ENCODE measurements around the gene RAB7B. TPM values are rescaled to one million over a fixed set of nuclear protein-coding genes. Genes with fewer than 3 reads are reported as not detected.

RAB7B gene
- total and polyA plus RNA-seq, 2 donors (not counting 1 experiment from before 2014, with no cell fraction given): 9.1 to 15.5 TPM

DNA sequence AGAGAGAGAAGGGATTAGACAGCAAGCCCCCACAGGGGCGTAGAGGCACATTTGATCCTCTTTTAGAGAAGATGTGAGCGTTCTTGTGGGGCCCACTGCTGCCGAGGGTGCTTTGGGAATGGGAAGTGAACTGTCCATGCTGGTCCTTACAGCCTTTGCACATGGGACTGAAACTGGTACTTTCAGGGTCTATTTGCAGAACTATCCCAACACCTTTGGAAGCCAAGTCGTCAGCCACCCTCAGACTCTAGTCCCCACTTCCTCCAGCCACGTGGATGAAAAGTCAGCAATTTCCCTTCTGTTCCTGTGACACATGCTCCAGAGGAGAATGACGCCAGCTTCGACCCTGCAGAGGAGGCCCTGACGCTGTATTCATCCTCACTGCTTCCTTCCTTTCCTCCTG, 2.6 kb upstream of the RAB7B start:
- no peak overlapping the region for H3K4me3 ChIP-seq (replicated peaks in 1 of 4; ENCODE audit: control extremely low read depth in 1 of 4, insufficient read depth in 1 of 4, low read depth in 3 of 4, low read length in 4 of 4)
- no peak overlapping the region for H2AFZ ChIP-seq (ENCODE audit: low read length)
- no peaks in the 10 kb centered on the region for H3K79me2 ChIP-seq (ENCODE audit: control insufficient read depth, insufficient read depth, low read length)
- TF ChIP-seq, protein P1, sequence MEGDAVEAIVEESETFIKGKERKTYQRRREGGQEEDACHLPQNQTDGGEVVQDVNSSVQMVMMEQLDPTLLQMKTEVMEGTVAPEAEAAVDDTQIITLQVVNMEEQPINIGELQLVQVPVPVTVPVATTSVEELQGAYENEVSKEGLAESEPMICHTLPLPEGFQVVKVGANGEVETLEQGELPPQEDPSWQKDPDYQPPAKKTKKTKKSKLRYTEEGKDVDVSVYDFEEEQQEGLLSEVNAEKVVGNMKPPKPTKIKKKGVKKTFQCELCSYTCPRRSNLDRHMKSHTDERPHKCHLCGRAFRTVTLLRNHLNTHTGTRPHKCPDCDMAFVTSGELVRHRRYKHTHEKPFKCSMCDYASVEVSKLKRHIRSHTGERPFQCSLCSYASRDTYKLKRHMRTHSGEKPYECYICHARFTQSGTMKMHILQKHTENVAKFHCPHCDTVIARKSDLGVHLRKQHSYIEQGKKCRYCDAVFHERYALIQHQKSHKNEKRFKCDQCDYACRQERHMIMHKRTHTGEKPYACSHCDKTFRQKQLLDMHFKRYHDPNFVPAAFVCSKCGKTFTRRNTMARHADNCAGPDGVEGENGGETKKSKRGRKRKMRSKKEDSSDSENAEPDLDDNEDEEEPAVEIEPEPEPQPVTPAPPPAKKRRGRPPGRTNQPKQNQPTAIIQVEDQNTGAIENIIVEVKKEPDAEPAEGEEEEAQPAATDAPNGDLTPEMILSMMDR (conservative IDR thresholded peaks at IDR 0.05 in 1 of 2, IDR thresholded peaks at IDR 0.05 in 1 of 2; ENCODE audit: low read depth in 1 of 2, low read length in 2 of 2): no peak
- no peak for TF ChIP-seq EZH2 (IDR thresholded peaks at IDR 0.05; ENCODE audit: low read length, missing control alignments)
- H3K4me1 ChIP-seq (ENCODE audit: control insufficient read depth, extremely low read depth, insufficient read depth, low read length): peaks cover 17% of the 10 kb centered on the region
- H3K9ac ChIP-seq (ENCODE audit: insufficient read depth, low read length): no peak overlapping the region
- no peaks in the 10 kb centered on the region for H4K20me1 ChIP-seq (ENCODE audit: control insufficient read depth, extremely low read depth, insufficient read depth, low read length)
- DNase-seq (ENCODE audit: low read depth in 2 of 2): no peak
- no peak overlapping the region for H3K4me2 ChIP-seq (ENCODE audit: extremely low read depth, insufficient read depth, low read length)
- no peak overlapping the region for H3K27ac ChIP-seq (ENCODE audit: insufficient read depth, low read length)
- H3K9me3 ChIP-seq (ENCODE audit: control insufficient read depth, insufficient read depth, low read depth, low read length): no peaks in the 10 kb centered on the region
- H3K36me3 ChIP-seq (ENCODE audit: control insufficient read depth, insufficient read depth, low read length): no peaks in the 10 kb centered on the region
- H3K27me3 ChIP-seq (ENCODE audit: control insufficient read depth, insufficient read depth, low read length): no peaks in the 10 kb centered on the region

DNA sequence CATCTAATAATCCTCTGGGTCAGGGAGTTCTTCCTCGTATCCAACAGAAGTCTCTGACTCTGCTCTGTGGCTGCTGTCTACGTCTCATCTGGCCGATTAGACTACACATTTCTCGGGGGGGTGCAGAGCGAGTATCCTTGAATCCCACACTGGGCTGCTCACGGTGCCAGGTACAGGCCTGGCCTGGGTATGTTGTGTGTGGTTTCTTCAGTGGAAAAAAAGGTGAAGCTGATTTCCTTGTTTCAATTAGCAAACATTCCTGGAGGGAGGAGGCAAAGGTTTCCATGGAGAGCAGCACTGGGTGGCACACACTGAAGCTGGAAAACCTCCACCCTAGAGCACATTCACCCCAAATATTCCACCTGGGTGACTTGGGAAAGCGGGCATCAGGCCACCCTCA, 2.0 kb upstream of the RAB7B start:
- no peaks in the 10 kb centered on the region for H3K9me3 ChIP-seq (ENCODE audit: control insufficient read depth, insufficient read depth, low read depth, low read length)
- peaks cover 19% of the 10 kb centered on the region for H3K4me1 ChIP-seq (ENCODE audit: control insufficient read depth, extremely low read depth, insufficient read depth, low read length)
- no peaks in the 10 kb centered on the region for H3K36me3 ChIP-seq (ENCODE audit: control insufficient read depth, insufficient read depth, low read length)
- no peaks in the 10 kb centered on the region for H3K79me2 ChIP-seq (ENCODE audit: control insufficient read depth, insufficient read depth, low read length)
- no peaks in the 10 kb centered on the region for H4K20me1 ChIP-seq (ENCODE audit: control insufficient read depth, extremely low read depth, insufficient read depth, low read length)
- no peak overlapping the region for H3K4me2 ChIP-seq (ENCODE audit: extremely low read depth, insufficient read depth, low read length)
- H3K27me3 ChIP-seq (ENCODE audit: control insufficient read depth, insufficient read depth, low read length): no peaks in the 10 kb centered on the region
- DNase-seq (ENCODE audit: low read depth in 2 of 2): no peak
- no peak overlapping the region for H3K4me3 ChIP-seq (replicated peaks in 1 of 4; ENCODE audit: control extremely low read depth in 1 of 4, insufficient read depth in 1 of 4, low read depth in 3 of 4, low read length in 4 of 4)
- no peak overlapping the region for H2AFZ ChIP-seq (ENCODE audit: low read length)
- H3K9ac ChIP-seq (ENCODE audit: insufficient read depth, low read length): no peak overlapping the region
- TF ChIP-seq EZH2 (IDR thresholded peaks at IDR 0.05; ENCODE audit: low read length, missing control alignments): no peak
- TF ChIP-seq, protein P1 (conservative IDR thresholded peaks at IDR 0.05 in 1 of 2, IDR thresholded peaks at IDR 0.05 in 1 of 2; ENCODE audit: low read depth in 1 of 2, low read length in 2 of 2): no peak
- H3K27ac ChIP-seq (ENCODE audit: insufficient read depth, low read length): no peak overlapping the region

DNA sequence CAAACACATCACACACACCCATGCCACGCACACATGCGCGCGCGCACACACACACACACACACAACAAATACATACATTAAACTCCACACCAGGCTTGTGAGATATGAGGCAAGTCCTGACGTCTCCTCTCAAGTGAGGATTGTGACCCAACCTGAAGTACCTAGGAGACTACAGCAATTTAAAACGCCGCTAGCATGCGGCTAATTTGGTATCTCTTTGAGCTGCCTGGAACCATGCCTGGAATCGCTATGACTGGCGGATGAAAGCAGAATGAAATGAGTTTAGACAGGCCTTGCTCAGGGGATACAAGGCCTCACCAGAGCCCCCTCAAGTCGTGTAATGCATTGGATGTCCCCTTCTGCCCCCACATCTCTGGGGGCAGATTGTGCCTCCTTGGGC, 1.6 kb upstream of the RAB7B start:
- H3K4me2 ChIP-seq (ENCODE audit: extremely low read depth, insufficient read depth, low read length): no peak overlapping the region
- DNase-seq (ENCODE audit: low read depth in 2 of 2): peak; percentile 6 to 33
- H3K27ac ChIP-seq (ENCODE audit: insufficient read depth, low read length): no peak overlapping the region
- H3K36me3 ChIP-seq (ENCODE audit: control insufficient read depth, insufficient read depth, low read length): no peaks in the 10 kb centered on the region
- H3K79me2 ChIP-seq (ENCODE audit: control insufficient read depth, insufficient read depth, low read length): no peaks in the 10 kb centered on the region
- no peaks in the 10 kb centered on the region for H3K9me3 ChIP-seq (ENCODE audit: control insufficient read depth, insufficient read depth, low read depth, low read length)
- no peaks in the 10 kb centered on the region for H3K27me3 ChIP-seq (ENCODE audit: control insufficient read depth, insufficient read depth, low read length)
- H3K4me1 ChIP-seq (ENCODE audit: control insufficient read depth, extremely low read depth, insufficient read depth, low read length): peaks cover 19% of the 10 kb centered on the region
- TF ChIP-seq, protein P1 (conservative IDR thresholded peaks at IDR 0.05 in 1 of 2, IDR thresholded peaks at IDR 0.05 in 1 of 2; ENCODE audit: low read depth in 1 of 2, low read length in 2 of 2): no peak
- TF ChIP-seq EZH2 (IDR thresholded peaks at IDR 0.05; ENCODE audit: low read length, missing control alignments): no peak
- H2AFZ ChIP-seq (ENCODE audit: low read length): no peak overlapping the region
- H4K20me1 ChIP-seq (ENCODE audit: control insufficient read depth, extremely low read depth, insufficient read depth, low read length): no peaks in the 10 kb centered on the region
- H3K9ac ChIP-seq (ENCODE audit: insufficient read depth, low read length): no peak overlapping the region
- H3K4me3 ChIP-seq (replicated peaks in 1 of 4; ENCODE audit: control extremely low read depth in 1 of 4, insufficient read depth in 1 of 4, low read depth in 3 of 4, low read length in 4 of 4): no peak overlapping the region
